Caco-2 (cell line): Measurements from ENCODE around the gene WWOX. TPM values are rescaled to one million over a fixed set of nuclear protein-coding genes. Genes with fewer than 3 reads are reported as not detected.

Experiments used
- BruUV-seq: library from RNA; stranded (reverse); fragments of 400-500 nt; replicated peaks from 2 replicates; lab custom pipeline; 2021; lab: Mats Ljungman, UMichigan
- CTCF ChIA-PET: fragments of 300-600 bp; sonication (Branson Sonifier 250); formaldehyde crosslinking; loops from one replicate; lab custom pipeline; 2022; ENCODE audit warnings: antibody characterized with exemption; lab: Charles Lee
- POLR2A ChIA-PET: fragments of 300-600 bp; sonication (Branson Sonifier 250); formaldehyde crosslinking; loops from one replicate; lab custom pipeline; 2022; ENCODE audit warnings: antibody characterized with exemption; lab: Charles Lee
- DNase-seq, 2 experiments: peaks; one replicate each; pipeline versions ENCODE4 v3.0.0 to v3.0.0-alpha.2; 2020 to 2022
- H3K27me3 ChIP-seq: replicated peaks from 2 replicates; pipeline ENCODE4 v1.6.0; 2011; ENCODE audit warnings: low read length; ENCODE audit not compliant: control insufficient read depth, insufficient read depth
- H3K36me3 ChIP-seq: 2 replicates; pipeline ENCODE4 v1.5.1; 2011; ENCODE audit warnings: low read length; ENCODE audit not compliant: control insufficient read depth, insufficient read depth
- H3K4me1 ChIP-seq: fragments of 250-450 bp; sonication (Bioruptor Pico); 2 replicates; pipeline ENCODE4 v1.5.1; 2020; ENCODE audit warnings: mild to moderate bottlenecking
- H3K4me3 ChIP-seq: 2 replicates; pipeline ENCODE4 v1.5.1; 2011; ENCODE audit warnings: low read depth, mild to moderate bottlenecking, control low read depth, low read length
- H3K9me3 ChIP-seq: fragments of 250-450 bp; sonication (Bioruptor Pico); 2 replicates; pipeline ENCODE4 v1.5.1; 2020; ENCODE audit warnings: mild to moderate bottlenecking, moderate library complexity
- H3K27ac Mint-ChIP-seq: one replicate; pipeline ENCODE4 v1.8.0; 2022; ENCODE audit warnings: mixed read lengths; ENCODE audit not compliant: unreplicated experiment
- H3K27me3 Mint-ChIP-seq: one replicate; pipeline ENCODE4 v1.8.0; 2022; ENCODE audit warnings: mixed read lengths; ENCODE audit not compliant: insufficient read depth, unreplicated experiment
- H3K36me3 Mint-ChIP-seq: one replicate; pipeline ENCODE4 v1.8.0; 2022; ENCODE audit warnings: mild to moderate bottlenecking, mixed read lengths; ENCODE audit not compliant: insufficient read depth, unreplicated experiment
- H3K4me1 Mint-ChIP-seq: one replicate; pipeline ENCODE4 v1.8.0; 2022; ENCODE audit warnings: low read depth, mixed read lengths; ENCODE audit not compliant: unreplicated experiment
- H3K4me3 Mint-ChIP-seq: one replicate; pipeline ENCODE4 v1.8.0; 2022; ENCODE audit warnings: mild to moderate bottlenecking, moderate library complexity, mixed read lengths; ENCODE audit not compliant: unreplicated experiment
- H3K9me3 Mint-ChIP-seq: one replicate; pipeline ENCODE4 v1.8.0; 2022; ENCODE audit warnings: mixed read lengths; ENCODE audit not compliant: unreplicated experiment
- CTCF ChIP-seq, 2 experiments: fragments of 200-600 bp in 1 of 2; IDR thresholded peaks; 1 replicate in 1 of 2; 2 replicates in 1 of 2; pipeline versions ENCODE4 v1.5.1 to v1.8.0; 2011 to 2022; ENCODE audit warnings: antibody characterized with exemption in 1 of 2, control low read depth in 1 of 2, inconsistent platforms in 1 of 2, low read depth in 1 of 2, low read length in 1 of 2, mild to moderate bottlenecking in 1 of 2, moderate library complexity in 1 of 2; ENCODE audit not compliant: insufficient read depth in 1 of 2, severe bottlenecking in 1 of 2, unreplicated experiment in 1 of 2
- intact Hi-C: fragments of 100-400 bp; cut with micrococcal nuclease; formaldehyde crosslinking; loops from one replicate; pipeline ENCODE4 v1.10.0; 2022; ENCODE audit not compliant: unreplicated experiment
- total RNA-seq: library from RNA; stranded (reverse); gene quantifications from 2 replicates; pipeline ENCODE4 v1.2.3, GENCODE V29; 2022

Gene WWOX
- total RNA-seq, 1 experiment from 2014 or later: 45.0 TPM

GRCh38 chr16:78321620-78322360 lies 222.3 kb downstream of the WWOX start:
- Mint-ChIP-seq H3K36me3 (no peaks in the 10 kb centered on the region), H3K9me3 (peaks cover 6% of the 10 kb centered on the region), H3K4me3 (no peak overlapping the region), H3K27ac (no peak overlapping the region), H3K27me3 (no peaks in the 10 kb centered on the region), H3K4me1 (peaks cover 12% of the 10 kb centered on the region)
- BruUV-seq: no TSS peak
- TF ChIP-seq CTCF (IDR thresholded peaks at IDR 0.05; ENCODE audit: insufficient read depth in 1 of 2, low read depth in 1 of 2, low read length in 1 of 2, severe bottlenecking in 1 of 2, unreplicated experiment in 1 of 2): no peak
- H3K9me3 ChIP-seq: no peaks in the 10 kb centered on the region
- intact Hi-C loops: no loop called here
- H3K36me3 ChIP-seq: no peaks in the 10 kb centered on the region
- no peaks in the 10 kb centered on the region; the same call in 1 of the 2 replicates for H3K4me1 ChIP-seq
- H3K27me3 ChIP-seq: no peaks in the 10 kb centered on the region
- ChIA-PET POLR2A (no interaction called here), CTCF (no interaction called here)
- DNase-seq: no peak
- H3K4me3 ChIP-seq: no peak overlapping the region

GRCh38 chr16:78323315-78323714 lies 223.9 kb downstream of the WWOX start:
- peaks cover 6% of the 10 kb centered on the region for H3K9me3 Mint-ChIP-seq
- intact Hi-C loops: no loop called here
- POLR2A ChIA-PET: no interaction called here
- peaks cover 12% of the 10 kb centered on the region for H3K4me1 Mint-ChIP-seq
- H3K36me3 Mint-ChIP-seq: no peaks in the 10 kb centered on the region
- Histone ChIP-seq H3K4me1 (no peaks in the 10 kb centered on the region; the same call in 1 of the 2 replicates), H3K27me3 (no peaks in the 10 kb centered on the region), H3K36me3 (no peaks in the 10 kb centered on the region), H3K9me3 (no peaks in the 10 kb centered on the region), H3K4me3 (no peak overlapping the region)
- DNase-seq: no peak
- no peak overlapping the region for H3K4me3 Mint-ChIP-seq
- H3K27me3 Mint-ChIP-seq: no peaks in the 10 kb centered on the region
- H3K27ac Mint-ChIP-seq: no peak overlapping the region
- BruUV-seq: no TSS peak
- no peak for TF ChIP-seq CTCF (IDR thresholded peaks at IDR 0.05; ENCODE audit: insufficient read depth in 1 of 2, low read depth in 1 of 2, low read length in 1 of 2, severe bottlenecking in 1 of 2, unreplicated experiment in 1 of 2)
- CTCF ChIA-PET: no interaction called here

- TF ChIP-seq CTCF (IDR thresholded peaks at IDR 0.05; ENCODE audit: insufficient read depth in 1 of 2, low read depth in 1 of 2, low read length in 1 of 2, severe bottlenecking in 1 of 2, unreplicated experiment in 1 of 2): no peak
- Histone ChIP-seq H3K4me1 (no peaks in the 10 kb centered on the region; the same call in 1 of the 2 replicates), H3K4me3 (no peak overlapping the region), H3K36me3 (no peaks in the 10 kb centered on the region), H3K9me3 (no peaks in the 10 kb centered on the region), H3K27me3 (no peaks in the 10 kb centered on the region)
- intact Hi-C loops: no loop called here
- Mint-ChIP-seq H3K27ac (no peak overlapping the region), H3K9me3 (no peaks in the 10 kb centered on the region), H3K27me3 (no peaks in the 10 kb centered on the region), H3K36me3 (no peaks in the 10 kb centered on the region), H3K4me1 (peaks cover 12% of the 10 kb centered on the region), H3K4me3 (no peak overlapping the region)
- no peak for DNase-seq
- no TSS peak for BruUV-seq
- ChIA-PET POLR2A (no interaction called here), CTCF (no interaction called here)
These were observed 225.3 kb downstream of the WWOX start for GRCh38 chr16:78324649-78325285.
